Epidermal melanocyte (primary cell): Measurements from ENCODE around the gene GLTP.
"Not testable (repeated sequence)": the region's sequence is repeated elsewhere in the genome, so short reads cannot be mapped to it uniquely, and the experiment has no call there.

ENCODE experiments used
- DNase-seq: peaks from one replicate; pipeline ENCODE4 v3.0.0; 2011; ENCODE audit warnings: low spot score; ENCODE audit not compliant: insufficient read length

The GLTP gene

DNA sequence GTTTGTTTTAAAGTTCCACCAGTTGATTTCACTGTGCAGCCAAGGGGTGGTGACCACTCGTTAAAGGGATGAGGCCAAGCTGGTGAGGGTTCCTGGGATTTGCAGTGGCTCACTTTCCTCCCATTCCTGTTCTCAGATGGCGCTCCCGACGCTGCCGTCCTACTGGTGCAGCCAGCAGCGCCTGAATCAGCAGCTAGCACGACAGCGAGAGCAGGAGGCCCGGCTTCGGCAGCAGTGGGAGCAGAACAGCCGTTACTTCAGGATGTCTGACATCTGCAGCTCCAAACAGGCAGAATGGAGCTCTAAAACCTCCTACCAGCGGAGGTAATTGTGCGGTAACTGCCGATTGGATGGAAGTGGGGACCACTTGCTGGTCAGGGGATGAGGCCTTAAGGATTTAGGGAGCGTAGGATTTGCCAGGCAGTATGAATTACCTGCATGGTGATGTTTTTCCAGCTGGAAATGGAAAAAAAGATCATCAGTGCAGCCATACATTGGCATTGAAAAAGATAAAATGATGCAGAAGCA lies 22.6 kb upstream of the GLTP start:
- no peak for DNase-seq

DNA sequence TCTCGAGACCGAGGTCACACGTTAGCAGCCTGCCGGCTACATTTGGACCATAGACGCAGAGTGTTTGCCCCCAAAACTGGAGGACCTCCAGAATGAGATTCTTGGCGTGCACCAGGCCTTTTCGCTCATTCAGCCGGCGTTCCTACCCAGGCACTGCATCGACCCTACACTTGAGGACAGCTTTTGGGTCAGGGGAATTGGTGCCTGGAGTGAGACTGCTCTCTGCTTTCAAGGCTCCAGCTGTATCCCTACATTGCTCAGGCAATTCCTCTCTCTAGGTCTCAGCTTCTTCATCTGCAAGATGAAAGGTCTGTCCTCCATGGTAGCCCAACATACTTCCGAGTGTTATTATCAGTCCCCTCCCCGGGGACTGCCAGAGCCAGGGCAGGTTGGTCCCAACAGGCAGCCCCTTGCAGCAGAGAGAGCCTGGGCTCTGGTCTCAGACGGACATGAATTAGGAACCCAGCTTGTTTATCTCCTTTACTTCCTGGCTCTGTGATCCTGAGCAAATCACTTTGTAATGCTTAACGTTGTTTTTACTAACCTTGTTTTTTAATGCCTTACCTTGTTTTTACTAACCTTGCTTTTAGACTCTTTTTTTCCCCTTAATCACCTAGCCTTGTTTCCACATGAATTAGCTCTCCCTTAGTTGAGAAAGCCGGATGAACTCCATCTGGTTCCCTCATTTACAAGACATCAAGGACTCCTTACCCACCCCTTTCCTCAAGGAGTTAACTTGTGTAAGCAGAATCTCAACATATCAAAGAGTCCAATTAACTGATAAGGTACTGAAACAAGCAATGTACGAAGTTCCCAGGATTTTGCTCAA lies 20.6 kb upstream of the GLTP start:
- DNase-seq, result no peak

- peak; percentile 98 for DNase-seq
Observed at GRCh38 chr12:109899783-109900751, 19.7 kb upstream of the GLTP start, which contains the start of gene TCHP. TSS of gene TCHP (plus strand) at chr12:109900274. CDS start at chr12:109903027, 2,753 bp downstream.

- DNase-seq, result not testable (repeated sequence)
Observed at GRCh38 chr12:109899345-109899744, 19.0 kb upstream of the GLTP start.

- DNase-seq, result no peak
Observed at GRCh38 chr12:109897029-109897428, 16.7 kb upstream of the GLTP start.

DNA sequence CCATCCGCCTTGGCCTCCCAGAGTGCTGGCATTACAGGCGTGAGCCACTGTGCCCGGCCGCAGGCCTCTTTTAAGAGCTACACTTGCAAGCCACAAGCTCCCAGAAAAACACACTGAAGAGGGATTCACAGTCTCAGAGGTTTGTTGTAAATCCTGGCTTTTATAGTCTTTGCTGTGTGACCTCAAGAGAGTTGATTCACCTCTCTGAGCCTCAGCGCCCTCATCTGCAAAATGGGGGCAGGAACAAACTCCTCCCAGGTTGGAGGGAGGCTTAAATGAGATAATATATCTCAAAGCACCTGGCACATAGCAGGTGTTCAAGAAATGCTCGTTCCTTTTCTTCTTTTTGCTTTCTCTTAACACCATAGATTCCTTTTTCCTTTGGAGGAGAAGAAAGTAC lies 15.8 kb upstream of the GLTP start:
- no peak for DNase-seq

GRCh38 chr12:109894939-109895338 lies 14.6 kb upstream of the GLTP start:
- DNase-seq, result no peak

DNA sequence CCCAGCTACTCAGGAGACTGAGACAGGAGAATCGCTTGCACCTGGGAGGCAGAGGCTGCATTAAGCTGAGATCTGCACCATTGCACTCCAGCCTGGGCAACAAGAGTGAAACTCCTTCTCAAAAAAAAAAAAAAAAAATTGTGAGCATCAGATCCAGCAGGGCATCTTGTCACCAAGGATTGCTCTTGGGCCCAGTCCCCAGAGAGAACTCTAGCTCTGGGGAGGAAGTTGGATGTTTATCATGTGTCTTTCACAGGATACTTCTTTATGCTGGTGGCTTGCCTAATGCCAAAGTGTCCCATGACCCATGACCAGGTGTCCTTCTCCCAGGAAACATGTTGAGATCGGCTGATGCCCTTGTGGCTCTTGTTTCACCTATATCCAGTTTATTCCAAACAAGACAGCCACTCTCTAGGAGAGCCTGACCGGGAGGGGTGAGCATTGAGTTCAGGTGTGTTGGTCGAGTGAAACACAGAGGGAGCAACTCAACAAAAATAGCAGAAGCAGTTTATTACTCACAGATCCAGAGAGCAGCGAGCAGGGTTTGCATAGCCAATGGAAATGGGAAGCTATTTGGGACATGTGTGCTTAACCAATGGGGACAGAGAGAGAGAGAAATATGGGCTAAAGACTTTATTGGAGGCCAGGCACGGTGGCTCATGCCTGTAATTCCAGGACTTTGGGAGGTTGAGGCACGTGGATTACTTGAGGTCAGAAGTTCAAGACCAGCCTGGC lies 13.1 kb upstream of the GLTP start:
- no peak for DNase-seq

DNA sequence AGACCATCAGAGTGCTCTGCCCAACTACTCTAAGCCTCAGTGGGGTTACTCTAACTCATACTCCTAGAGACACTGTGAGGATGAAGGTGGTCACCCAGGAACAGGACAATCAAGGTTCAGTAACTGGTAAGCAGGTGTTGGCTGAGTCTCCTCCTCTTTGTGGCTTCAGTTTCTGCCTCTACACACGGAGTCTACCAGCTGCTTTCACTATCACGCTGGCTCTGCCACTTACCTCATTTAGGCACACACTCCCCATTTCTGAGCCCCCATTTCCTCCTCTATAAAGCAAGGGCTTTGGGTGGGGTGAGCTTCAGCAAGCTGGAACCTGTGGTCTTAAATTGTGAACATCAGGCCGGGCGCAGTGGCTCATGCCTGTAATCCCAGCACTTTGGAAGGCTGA lies 12.4 kb upstream of the GLTP start:
- DNase-seq, result no peak

GRCh38 chr12:109892165-109892715 lies 11.9 kb upstream of the GLTP start:
- no peak for DNase-seq

DNA sequence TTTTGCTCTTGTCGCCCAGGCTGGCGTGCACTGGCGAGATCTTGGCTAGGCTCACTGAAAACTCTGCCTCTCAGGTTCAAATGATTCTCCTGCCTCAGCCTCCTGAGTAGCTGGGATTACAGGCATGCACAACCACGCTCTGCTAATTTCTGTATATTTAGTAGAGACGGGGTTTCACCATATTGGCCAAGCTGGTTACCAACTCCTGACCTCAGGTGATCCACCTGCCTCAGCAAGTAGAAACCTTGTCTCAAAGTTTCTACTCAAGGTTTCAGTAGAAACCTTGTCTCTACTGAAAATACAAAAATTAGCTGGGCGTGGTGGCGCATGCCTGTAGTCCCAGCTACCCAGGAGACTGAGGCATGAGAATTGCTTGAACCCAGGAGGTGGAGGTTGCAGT lies 11.4 kb upstream of the GLTP start:
- not testable (repeated sequence) for DNase-seq

DNA sequence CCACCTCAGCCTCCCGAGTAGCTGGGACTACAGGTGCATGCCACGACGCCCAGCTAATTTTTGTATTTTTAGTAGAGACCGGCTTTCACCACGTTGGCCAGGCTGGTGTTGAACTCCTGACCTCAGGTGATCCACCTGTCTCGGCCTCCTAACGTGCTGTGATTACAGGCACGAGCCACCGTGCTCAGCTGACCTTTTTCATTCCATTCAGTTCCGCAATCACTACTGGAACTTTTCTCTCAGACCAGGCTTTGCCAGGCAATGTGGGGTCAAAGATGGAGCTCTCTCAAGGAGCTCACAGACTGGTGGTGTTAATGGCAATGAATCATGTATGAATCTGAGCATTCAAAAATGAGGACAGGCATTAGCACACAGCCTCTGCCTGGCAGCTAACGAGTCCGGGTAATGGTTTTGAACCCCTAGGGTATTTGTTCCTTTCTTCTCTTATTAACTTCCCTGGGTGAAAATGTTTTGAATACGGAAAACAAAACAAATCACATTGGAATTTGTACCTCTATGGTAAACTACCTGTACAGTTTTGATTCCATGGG lies 10.4 kb upstream of the GLTP start:
- DNase-seq, result no peak

DNA sequence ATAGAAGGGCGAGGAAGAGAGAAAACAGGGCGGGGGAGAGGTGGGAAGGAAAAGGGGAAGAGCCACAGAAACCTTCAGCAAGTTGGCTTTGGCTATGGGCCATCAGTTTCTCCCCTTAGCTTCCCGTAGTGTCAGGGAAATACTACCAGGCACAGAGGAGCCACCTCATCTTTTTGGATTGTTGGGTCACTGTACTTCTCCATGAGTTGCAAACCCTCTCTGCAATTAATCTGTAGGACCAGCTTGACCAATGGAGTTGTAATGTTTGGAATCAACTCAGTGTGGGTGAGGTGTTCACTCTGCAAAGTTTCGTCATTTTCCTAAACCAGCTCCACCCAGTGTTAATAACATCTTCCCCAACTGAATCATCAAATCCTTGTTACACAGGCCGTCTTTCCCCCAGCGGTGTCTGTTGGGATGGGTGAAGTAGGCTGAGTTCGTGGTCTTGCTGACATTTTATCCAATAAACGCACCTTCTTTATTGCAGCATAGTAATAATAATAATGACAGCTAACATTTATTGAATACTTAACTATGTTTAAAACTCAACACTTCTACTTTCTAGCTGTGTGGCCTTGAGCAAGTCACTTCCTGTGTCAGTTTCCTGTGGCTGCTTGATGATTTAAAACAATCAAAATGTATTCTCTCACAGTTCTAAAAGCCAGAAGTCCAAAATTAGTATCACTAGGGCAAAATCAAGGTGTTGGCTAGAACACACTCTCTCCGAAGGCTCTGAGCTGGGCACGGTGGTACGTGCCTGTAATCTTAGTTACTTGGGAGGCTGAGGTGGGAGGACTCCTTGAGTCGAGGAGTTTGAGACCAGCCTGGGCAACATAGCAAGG lies 8.1 kb upstream of the GLTP start:
- no peak for DNase-seq

DNA sequence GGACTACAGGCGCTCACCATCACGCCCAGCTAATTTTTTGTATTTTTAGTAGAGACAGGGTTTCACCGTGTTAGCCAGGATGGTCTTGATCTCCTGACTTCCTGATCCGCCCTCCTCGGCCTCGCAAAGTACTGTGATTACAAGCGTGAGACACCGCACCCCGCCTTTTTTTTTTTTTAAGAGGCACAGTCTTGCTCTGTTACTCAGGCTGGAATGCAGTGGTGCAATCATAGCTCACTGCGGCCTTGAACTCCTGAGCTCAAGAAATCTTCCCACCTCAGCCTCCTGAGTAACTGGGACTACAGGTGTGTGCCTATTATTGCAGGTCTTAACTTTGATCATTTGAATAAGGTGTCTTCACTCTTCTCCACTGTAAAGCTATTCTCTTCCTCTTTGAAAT lies 5.3 kb upstream of the GLTP start:
- no peak for DNase-seq

- no peak for DNase-seq
Observed at GRCh38 chr12:109883461-109883860, 3.1 kb upstream of the GLTP start.

GRCh38 chr12:109881752-109882151 lies 1.4 kb upstream of the GLTP start:
- DNase-seq, result no peak

GRCh38 chr12:109880938-109881337 lies 597 bp upstream of the GLTP start:
- no peak for DNase-seq

GRCh38 chr12:109879351-109880042 lies 844 bp downstream of the GLTP start:
- DNase-seq, result no peak

DNA sequence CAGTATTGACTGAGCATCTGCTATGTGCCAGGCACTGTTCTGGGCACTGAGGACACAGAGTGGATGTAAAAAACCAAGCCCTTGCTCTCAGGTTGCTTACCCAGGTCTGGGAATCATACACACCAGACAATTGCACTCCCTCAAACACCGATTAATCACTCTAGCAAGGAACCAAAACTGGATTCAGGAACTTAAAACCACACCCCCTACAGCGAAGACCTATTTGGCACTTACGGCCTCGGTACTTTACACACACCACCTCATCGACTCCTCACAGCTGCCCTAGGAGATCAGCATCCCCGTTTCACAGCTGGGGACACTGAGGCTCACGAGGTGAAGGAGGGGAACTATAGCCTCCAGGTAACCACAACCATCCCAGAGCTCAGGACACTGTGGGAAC lies 1.6 kb downstream of the GLTP start:
- no peak for DNase-seq
